Muscle layer of colon (tissue), 2 donors: ENCODE data around the gene POLR1H.

Source experiments
- H3K27ac ChIP-seq: one replicate; pipeline ENCODE4 v1.7.0; 2013; ENCODE audit warnings: low read depth, mild to moderate bottlenecking, low read length, moderate library complexity
- H3K27me3 ChIP-seq, 2 donors: one replicate each; pipeline ENCODE4 v1.7.0; 2013; ENCODE audit warnings: low read length in 2 of 2, mild to moderate bottlenecking in 2 of 2; ENCODE audit not compliant: insufficient read depth in 2 of 2, control insufficient read depth in 1 of 2
- H3K36me3 ChIP-seq: one replicate; pipeline ENCODE4 v1.7.0; 2013; ENCODE audit warnings: mild to moderate bottlenecking, low read length; ENCODE audit not compliant: insufficient read depth
- H3K4me1 ChIP-seq: one replicate; pipeline ENCODE4 v1.7.0; 2013; ENCODE audit warnings: mild to moderate bottlenecking, low read length; ENCODE audit not compliant: insufficient read depth
- H3K4me3 ChIP-seq, 2 donors: one replicate each; pipeline ENCODE4 v1.7.0; 2013; ENCODE audit warnings: low read length in 2 of 2, low read depth in 1 of 2, mild to moderate bottlenecking in 1 of 2, moderate library complexity in 1 of 2
- H3K9ac ChIP-seq: one replicate; pipeline ENCODE4 v1.7.0; 2013; ENCODE audit warnings: low read length
- H3K9me3 ChIP-seq: one replicate; pipeline ENCODE4 v1.7.0; 2013; ENCODE audit warnings: mild to moderate bottlenecking, low read length
- donor health status: abdominal sarcoma.
- donor health status: Adenocarcinoma of cecum.

Gene POLR1H

DNA sequence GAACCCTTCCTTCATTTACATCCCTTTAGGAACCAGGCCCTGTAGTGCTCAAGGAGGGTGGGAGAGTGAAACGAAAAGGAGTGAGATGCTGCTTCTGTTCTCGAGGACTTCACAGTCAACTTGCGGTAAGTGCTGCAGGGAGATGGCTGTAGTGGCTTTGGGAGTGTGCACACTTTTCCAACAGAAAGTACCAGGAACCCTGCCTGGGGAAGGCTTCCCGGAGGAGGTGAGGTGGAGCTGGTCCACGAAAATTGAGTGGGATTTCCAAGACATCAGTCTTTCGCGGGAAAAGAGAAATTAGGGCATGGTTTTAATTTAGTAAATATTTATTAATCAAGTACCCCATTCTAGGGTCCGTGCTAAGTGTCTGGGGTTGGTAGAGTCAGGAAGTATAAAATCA is 39.1 kb downstream of the POLR1H start:
- Histone ChIP-seq H3K27me3 (peaks cover 38 to 45% of the 10 kb centered on the region in 2 donors), H3K27ac (no peak overlapping the region), H3K4me1 (peaks cover 27% of the 10 kb centered on the region), H3K9me3 (peaks cover 6% of the 10 kb centered on the region), H3K36me3 (no peaks in the 10 kb centered on the region), H3K4me3 (no peak overlapping the region), H3K9ac (no peak overlapping the region)

- no peak overlapping the region for H3K27ac ChIP-seq
- peaks cover 38 to 44% of the 10 kb centered on the region in 2 donors for H3K27me3 ChIP-seq
- no peak overlapping the region for H3K9ac ChIP-seq
Observed at GRCh38 chr6:30100585-30101443, 39.7 kb downstream of the POLR1H start.

GRCh38 chr6:30101444-30102413 is 40.7 kb downstream of the POLR1H start:
- H3K27ac ChIP-seq: peak overlapping the region; percentile 16
- H3K36me3 ChIP-seq: no peaks in the 10 kb centered on the region
- peaks cover 27% of the 10 kb centered on the region for H3K4me1 ChIP-seq
- peak overlapping the region; percentile 41 to 64 for H3K4me3 ChIP-seq
- H3K9ac ChIP-seq: peak overlapping the region; percentile 17
- peaks cover 6% of the 10 kb centered on the region for H3K9me3 ChIP-seq
- H3K27me3 ChIP-seq: peaks cover 34 to 54% of the 10 kb centered on the region in 2 donors

More at GRCh38 chr6:30100585-30101443, 39.7 kb downstream of the POLR1H start:
- no peaks in the 10 kb centered on the region for H3K36me3 ChIP-seq
- peak overlapping the region; percentile 27 to 64 for H3K4me3 ChIP-seq
- peaks cover 27% of the 10 kb centered on the region for H3K4me1 ChIP-seq
- H3K9me3 ChIP-seq: peaks cover 6% of the 10 kb centered on the region

DNA sequence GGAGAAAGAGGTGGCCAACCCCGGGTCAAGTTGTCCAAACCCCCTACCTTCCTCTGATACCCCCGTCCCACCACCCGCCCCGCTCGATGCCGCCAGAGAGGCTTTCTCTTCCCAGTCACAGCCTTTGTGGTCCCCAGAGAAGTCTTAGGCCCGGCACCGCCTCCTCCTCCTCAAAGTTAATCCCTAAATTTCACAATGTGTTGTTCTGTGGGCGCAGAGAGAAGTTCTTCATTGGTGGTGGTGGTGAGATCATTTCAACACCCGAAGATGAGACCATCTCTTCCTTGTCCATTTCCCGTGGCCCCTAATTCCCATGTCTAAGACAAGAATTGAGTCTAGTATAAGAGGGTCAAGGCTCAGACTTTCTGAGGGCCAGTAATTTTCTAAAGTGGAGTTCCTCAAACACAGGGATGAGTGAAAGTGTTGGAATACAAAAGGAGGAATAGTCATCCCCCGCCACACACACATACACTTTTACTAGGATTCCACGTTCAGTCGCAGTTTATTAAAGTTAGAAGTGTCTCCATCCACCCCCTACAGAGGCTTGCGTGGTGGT is 41.4 kb downstream of the POLR1H start:
- Histone ChIP-seq H3K36me3 (no peaks in the 10 kb centered on the region), H3K9me3 (peaks cover 6% of the 10 kb centered on the region), H3K4me1 (peaks cover 27% of the 10 kb centered on the region), H3K9ac (peak overlapping the region; percentile 17), H3K4me3 (peak overlapping the region; percentile 11 to 64), H3K27ac (no peak overlapping the region), H3K27me3 (peaks cover 28 to 51% of the 10 kb centered on the region in 2 donors)

DNA sequence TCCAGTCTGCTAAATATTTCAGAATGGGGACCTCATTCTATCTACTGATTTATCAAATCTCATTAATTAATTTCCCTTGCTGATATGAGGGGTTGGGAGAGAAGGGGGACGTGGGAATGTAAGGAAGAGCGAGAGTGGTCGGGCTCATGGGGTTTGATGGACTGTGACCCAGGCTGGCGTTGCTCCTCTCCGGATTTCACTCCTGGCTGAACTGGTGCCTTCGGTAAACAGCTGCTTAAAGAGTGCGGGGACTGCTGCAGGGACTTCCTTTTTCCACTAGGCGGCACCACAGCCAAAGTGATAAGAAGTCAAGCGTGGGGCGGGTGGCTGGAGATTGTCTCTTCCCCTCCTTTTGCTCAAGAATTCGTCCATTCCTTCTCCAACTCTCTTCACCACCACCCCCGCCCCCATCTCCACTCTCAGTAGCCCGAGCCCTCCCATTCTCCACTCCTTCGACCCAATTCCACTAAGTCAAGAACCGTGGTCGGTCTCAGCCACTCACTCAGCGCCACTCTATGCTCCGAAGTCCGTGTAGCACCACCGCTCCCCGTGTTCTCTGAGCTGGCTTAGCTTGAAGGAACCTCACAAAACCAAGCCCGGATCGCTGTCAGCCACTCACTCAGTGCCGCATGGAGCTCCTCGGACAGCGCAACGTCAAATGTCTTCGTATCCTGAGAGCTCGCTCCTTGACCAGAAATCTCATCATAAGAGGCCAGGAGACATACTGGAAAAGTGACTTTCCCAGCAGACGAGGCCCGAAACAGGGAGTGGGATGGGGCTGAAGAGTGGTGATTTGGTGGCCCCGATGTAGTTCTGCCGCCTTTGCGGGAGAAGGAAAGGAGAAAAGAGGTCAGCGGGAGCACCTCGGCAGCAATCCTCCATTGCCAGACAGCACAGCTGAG is 42.2 kb downstream of the POLR1H start:
- H3K9ac ChIP-seq: peak overlapping the region; percentile 17
- peak overlapping the region; percentile 44 to 60 for H3K4me3 ChIP-seq

DNA sequence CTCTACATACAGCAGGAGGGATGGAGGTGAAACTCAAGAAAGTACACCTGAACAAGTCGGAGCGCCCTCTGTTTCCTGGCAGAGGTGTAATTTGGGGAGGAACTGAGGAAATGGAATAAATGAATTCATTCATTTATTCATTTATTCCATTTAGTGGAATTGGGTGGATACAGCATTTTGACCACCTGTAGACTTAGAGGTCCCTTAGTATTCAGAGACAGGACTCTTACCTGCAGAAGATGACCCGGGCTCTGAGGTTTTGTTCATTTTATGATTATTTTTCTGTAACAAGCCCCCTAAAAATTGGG is 42.8 kb downstream of the POLR1H start:
- Histone ChIP-seq H3K4me3 (peak overlapping the region in 1 of 2 donors; percentile 60), H3K9ac (no peak overlapping the region), H3K4me1 (peaks cover 27% of the 10 kb centered on the region), H3K27me3 (peaks cover 27 to 42% of the 10 kb centered on the region in 2 donors), H3K36me3 (no peaks in the 10 kb centered on the region), H3K27ac (no peak overlapping the region), H3K9me3 (peaks cover 6% of the 10 kb centered on the region)

More for the DNA sequence above, 42.2 kb downstream of the POLR1H start:
- Histone ChIP-seq H3K27ac (no peak overlapping the region), H3K36me3 (no peaks in the 10 kb centered on the region), H3K27me3 (peaks cover 26 to 44% of the 10 kb centered on the region in 2 donors), H3K9me3 (peaks cover 6% of the 10 kb centered on the region), H3K4me1 (peaks cover 27% of the 10 kb centered on the region)

DNA sequence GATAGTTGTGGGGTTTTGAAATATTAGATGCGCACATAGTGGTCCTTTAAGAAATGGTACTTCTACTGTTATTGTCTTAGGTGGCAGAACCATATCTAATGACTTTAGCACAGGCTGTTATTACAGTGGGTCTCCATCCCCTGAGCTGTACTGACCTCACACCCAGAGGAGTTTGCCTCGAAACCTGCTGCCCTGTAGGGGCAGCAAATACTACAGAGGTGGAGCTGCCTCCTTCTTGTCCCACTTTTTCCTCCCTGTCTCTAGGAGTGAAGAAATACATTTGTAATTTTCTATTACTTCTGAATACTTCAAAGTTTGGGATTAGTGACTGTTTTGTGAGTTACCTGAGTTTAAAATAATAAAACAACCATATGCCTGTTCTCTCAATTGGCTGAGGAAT is 43.6 kb downstream of the POLR1H start:
- H3K27me3 ChIP-seq: peaks cover 26 to 37% of the 10 kb centered on the region in 2 donors

DNA sequence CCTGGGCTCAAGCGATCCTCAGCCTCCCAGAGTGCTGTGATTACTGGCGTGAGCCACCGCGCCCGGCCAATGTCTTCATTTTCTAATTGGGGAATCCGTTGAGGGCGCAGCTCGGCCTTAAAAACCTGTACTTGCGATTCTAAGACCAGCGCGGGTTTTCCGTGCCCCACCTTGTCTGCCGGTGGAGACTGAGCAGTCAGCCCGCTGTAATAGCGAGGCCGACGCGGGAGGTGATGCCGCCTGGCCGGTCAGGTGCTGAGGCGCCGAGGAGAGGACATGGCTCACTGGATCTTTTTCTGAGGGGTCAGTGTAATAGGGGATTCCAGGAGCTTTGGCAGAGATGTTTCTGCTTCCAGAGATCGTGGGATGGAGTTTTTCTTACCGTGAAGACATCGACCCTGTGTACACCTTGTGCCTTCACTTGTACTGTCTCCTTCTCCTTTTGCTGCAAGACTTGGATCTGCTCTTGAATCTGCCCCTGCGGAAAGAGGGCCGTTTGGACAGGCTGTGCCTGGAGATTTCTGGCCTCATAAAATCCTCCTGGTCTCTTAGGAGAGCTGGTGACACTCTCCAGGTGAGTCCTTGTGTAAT is 50.3 kb downstream of the POLR1H start:
- Histone ChIP-seq H3K27ac (no peak overlapping the region), H3K9ac (no peak overlapping the region), H3K36me3 (no peaks in the 10 kb centered on the region)

More for the DNA sequence above, 43.6 kb downstream of the POLR1H start:
- Histone ChIP-seq H3K4me1 (peaks cover 27% of the 10 kb centered on the region), H3K4me3 (no peak overlapping the region), H3K9me3 (peaks cover 5% of the 10 kb centered on the region), H3K27ac (no peak overlapping the region), H3K36me3 (no peaks in the 10 kb centered on the region), H3K9ac (no peak overlapping the region)

GRCh38 chr6:30112402-30112994 is 51.4 kb downstream of the POLR1H start:
- H3K36me3 ChIP-seq: no peaks in the 10 kb centered on the region
- no peak overlapping the region for H3K9ac ChIP-seq
- peaks cover 18 to 28% of the 10 kb centered on the region in 2 donors for H3K27me3 ChIP-seq
- no peaks in the 10 kb centered on the region for H3K4me1 ChIP-seq
- H3K27ac ChIP-seq: no peak overlapping the region
- H3K9me3 ChIP-seq: no peaks in the 10 kb centered on the region
- H3K4me3 ChIP-seq: no peak overlapping the region

More for the DNA sequence above, 50.3 kb downstream of the POLR1H start:
- Histone ChIP-seq H3K9me3 (no peaks in the 10 kb centered on the region), H3K4me3 (no peak overlapping the region), H3K27me3 (peaks cover 20 to 28% of the 10 kb centered on the region in 2 donors), H3K4me1 (no peaks in the 10 kb centered on the region)
